ENCODE measurements around the gene SIX5.

- TF ChIP-seq, protein P1, sequence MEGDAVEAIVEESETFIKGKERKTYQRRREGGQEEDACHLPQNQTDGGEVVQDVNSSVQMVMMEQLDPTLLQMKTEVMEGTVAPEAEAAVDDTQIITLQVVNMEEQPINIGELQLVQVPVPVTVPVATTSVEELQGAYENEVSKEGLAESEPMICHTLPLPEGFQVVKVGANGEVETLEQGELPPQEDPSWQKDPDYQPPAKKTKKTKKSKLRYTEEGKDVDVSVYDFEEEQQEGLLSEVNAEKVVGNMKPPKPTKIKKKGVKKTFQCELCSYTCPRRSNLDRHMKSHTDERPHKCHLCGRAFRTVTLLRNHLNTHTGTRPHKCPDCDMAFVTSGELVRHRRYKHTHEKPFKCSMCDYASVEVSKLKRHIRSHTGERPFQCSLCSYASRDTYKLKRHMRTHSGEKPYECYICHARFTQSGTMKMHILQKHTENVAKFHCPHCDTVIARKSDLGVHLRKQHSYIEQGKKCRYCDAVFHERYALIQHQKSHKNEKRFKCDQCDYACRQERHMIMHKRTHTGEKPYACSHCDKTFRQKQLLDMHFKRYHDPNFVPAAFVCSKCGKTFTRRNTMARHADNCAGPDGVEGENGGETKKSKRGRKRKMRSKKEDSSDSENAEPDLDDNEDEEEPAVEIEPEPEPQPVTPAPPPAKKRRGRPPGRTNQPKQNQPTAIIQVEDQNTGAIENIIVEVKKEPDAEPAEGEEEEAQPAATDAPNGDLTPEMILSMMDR (IDR thresholded peaks at IDR 0.05; ENCODE audit: insufficient read depth, low read depth, low read length) = peak; percentile 98
- TF ChIP-seq EZH2 (IDR thresholded peaks at IDR 0.05; ENCODE audit: insufficient read depth, low read length) = no peak
Observed at GRCh38 chr19:45817010-45817724, 48.1 kb upstream of the SIX5 start.
